Stimulated activated CD8-positive, alpha-beta memory T cell treated with anti-CD3 and anti-CD28 coated beads, Interleukin-15, amount 100 ng/mL, for 48 hours (primary cell): Measurements from ENCODE around the gene FOXB1.

Experiments used
- DNase-seq, 2 donors: peaks; one replicate each; pipeline ENCODE4 v3.0.0-alpha.2; 2020; ENCODE audit warnings: low read depth in 2 of 2

Gene FOXB1

DNA sequence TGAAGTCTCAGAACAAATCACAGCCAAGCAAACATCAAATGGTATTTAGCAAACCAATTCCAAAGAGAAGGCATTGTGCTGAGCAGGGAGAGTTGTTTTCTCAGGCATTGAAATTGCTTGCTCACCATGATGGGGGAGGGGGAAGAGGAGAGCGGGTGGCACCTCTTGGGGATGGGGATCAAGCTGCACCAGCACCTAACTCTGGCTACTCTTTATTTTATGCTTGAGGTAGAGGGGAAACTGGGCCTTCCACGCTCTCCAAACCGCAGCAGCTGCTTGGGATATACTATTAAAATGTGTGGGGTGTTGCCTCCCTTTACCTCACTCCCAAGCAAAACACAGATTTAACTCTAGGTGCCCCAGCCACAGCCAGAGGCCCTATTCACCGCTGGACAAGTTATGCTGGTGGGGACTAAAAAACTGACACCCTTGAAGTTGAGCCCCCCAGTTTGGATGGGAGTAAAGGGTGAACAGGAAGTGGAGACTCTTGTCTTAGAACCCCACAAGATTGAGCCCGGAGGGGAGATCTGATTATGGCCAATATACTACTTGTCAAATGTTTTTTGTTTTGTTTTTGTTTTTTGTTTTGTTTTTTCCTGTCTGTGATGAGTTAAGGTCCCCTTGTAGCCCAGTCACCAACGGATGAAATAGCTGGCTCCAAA is 5.0 kb upstream of the FOXB1 start:
- no peak for DNase-seq

GRCh38 chr15:59999612-60000112 is 4.4 kb upstream of the FOXB1 start:
- no peak for DNase-seq

GRCh38 chr15:60000113-60000823 is 3.8 kb upstream of the FOXB1 start:
- no peak for DNase-seq

DNA sequence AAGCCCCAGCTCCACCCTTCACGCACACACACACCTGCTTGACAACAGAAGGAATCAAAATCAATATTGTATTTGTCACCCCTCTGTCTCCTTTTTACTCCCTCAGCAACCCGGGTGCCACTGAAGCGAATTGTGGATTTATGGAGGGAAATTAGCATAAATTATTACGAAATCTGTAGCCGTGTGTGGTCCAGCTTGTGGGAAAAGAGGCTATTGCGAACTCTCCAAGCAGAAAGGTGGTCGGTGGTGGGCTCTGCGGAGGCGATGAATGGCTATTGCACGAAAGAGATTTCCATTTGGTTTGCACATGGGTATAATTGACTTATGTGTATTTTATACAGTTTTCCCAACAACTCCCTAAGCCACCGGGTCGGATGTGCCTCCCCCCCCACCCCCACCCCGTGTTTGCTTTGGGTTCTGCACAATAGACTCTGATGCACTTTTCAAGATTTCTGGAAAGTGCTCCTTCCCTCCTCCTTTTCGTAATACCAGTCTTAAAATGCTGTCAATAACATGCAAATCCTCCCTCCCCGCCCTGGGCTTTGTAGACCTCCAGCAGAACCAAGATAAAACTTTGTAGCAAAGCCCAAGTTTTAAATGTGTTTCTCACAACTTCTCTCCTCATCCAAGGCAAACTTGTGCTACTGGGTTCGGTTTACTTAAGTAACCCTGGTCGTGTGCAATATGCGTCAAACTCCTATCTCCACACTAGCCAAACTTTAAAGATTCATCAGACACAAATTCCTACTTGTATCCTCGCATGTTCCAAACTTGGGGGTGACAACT is 3.1 kb upstream of the FOXB1 start:
- DNase-seq: no peak

GRCh38 chr15:60001610-60002527 is 2.2 kb upstream of the FOXB1 start:
- no peak for DNase-seq

GRCh38 chr15:60002528-60003218 is 1.4 kb upstream of the FOXB1 start:
- no peak for DNase-seq

- DNase-seq: no peak
These were observed 685 bp upstream of the FOXB1 start for GRCh38 chr15:60003243-60004008.

DNA sequence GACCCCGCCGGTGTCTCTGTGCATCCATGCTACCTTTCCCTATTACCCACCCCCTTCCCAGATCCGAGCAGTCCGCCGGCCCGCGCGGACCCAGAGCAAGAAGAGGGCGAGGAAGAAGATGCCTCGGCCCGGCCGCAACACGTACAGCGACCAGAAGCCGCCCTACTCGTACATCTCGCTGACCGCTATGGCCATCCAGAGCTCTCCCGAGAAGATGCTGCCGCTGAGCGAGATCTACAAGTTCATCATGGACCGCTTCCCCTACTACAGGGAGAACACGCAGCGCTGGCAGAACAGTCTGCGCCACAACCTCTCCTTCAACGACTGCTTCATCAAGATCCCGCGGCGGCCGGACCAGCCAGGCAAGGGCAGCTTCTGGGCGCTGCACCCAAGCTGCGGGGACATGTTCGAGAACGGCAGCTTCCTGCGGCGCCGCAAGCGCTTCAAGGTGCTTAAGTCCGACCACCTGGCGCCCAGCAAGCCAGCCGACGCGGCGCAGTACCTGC is 788 bp downstream of the FOXB1 start:
- no peak for DNase-seq

DNA sequence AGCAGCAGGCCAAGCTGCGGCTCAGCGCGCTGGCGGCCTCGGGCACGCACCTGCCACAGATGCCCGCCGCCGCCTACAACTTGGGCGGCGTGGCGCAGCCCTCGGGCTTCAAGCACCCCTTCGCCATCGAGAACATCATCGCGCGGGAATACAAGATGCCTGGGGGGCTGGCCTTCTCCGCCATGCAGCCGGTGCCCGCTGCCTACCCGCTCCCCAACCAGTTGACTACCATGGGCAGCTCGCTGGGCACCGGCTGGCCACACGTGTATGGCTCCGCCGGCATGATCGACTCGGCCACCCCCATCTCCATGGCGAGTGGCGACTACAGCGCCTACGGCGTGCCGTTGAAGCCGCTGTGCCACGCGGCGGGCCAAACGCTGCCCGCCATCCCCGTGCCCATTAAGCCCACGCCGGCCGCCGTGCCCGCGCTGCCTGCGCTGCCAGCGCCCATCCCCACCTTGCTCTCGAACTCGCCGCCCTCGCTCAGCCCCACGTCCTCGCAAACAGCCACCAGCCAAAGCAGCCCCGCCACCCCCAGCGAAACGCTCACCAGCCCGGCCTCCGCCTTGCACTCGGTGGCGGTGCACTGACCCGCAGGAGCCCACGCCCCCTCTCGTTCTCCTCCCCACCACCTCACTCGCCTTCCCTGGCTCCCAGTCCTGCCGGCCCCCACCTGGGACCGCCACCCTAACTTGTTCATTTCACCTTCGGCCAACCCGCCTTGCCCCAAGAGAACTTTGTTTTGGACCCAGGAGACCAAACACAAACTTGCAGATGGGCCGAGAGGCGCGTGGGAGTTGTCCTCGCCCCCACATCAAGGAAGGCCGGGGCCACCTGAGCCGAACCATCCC is 1.5 kb downstream of the FOXB1 start:
- DNase-seq: no peak

- DNase-seq: peak; percentile 49 to 56
These were observed 2.2 kb downstream of the FOXB1 start for GRCh38 chr15:60006203-60006862.

- no peak for DNase-seq
These were observed 2.8 kb downstream of the FOXB1 start for GRCh38 chr15:60006873-60007272.

DNA sequence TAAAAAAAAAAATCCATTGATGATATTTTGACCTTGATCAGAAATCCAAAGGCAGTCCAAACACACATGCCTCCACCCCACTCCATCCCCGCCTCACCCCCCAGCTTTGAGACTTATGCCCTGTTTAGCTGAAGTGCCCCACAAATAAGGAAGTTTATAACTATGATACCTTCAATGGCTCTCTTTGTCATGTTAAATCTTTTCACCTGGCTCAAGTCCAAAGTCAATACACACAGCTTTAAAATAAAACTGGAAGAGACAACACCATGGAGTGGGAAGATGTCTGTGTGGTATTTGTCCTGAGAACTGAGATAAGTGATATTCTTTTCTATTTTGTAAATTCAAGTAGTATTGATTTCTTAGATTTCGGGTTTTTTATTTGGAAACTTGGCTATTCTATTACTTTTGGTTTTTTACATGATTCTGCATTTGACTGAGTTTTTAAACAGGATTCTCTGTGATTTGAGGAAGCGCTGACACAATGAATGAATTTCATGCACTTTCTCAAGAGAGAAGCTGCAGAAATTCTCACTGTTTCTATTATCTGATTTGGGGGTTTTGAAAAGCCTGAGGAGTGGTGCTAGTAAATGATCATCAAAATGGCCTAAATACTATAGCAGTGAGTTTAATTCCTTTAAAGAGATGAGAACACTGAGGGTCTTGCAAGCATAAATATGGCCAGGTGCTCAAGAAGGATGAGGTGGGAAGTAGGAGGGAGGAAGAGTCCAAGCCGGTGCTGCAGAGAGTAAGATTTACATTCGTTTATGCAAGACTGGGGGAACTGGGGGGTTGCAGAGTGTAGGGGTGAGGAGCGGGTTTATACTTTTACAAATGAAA is 5.2 kb downstream of the FOXB1 start:
- DNase-seq: no peak

GRCh38 chr15:60009980-60010732 is 6.0 kb downstream of the FOXB1 start:
- no peak for DNase-seq

GRCh38 chr15:60010858-60011257 is 6.7 kb downstream of the FOXB1 start:
- no peak for DNase-seq

- no peak for DNase-seq
These were observed 8.6 kb downstream of the FOXB1 start for GRCh38 chr15:60012695-60013094.
